HEK293T (cell line): ENCODE results near the gene EVC2.

Experiments
- CTCF ChIA-PET: fragments of 350-600 bp; formaldehyde crosslinking; extraction: SDS; loops from one replicate; lab custom pipeline; 2021; ENCODE audit warnings: antibody characterized with exemption, inconsistent platforms; lab: Yijun Ruan, JAX
- POLR2A ChIA-PET: fragments of 350-600 bp; formaldehyde crosslinking; extraction: SDS; loops from one replicate; lab custom pipeline; 2020; ENCODE audit warnings: antibody characterized with exemption, inconsistent platforms; lab: Yijun Ruan, JAX
- DNase-seq: peaks from one replicate; pipeline ENCODE4 v3.0.0; 2012; ENCODE audit warnings: mixed read lengths; ENCODE audit errors: extremely low spot score
- ARNT ChIP-seq: fragments of 450-650 bp; IDR thresholded peaks from 2 replicates; pipeline ENCODE4 v1.6.1; 2017; ENCODE audit warnings: mild to moderate bottlenecking
- BHLHE40 ChIP-seq: fragments of 450-650 bp; IDR thresholded peaks from 2 replicates; pipeline ENCODE4 v1.6.1; 2016; ENCODE audit warnings: mild to moderate bottlenecking, moderate library complexity, borderline replicate concordance
- CTBP1 ChIP-seq: fragments of 450-650 bp; IDR thresholded peaks from 2 replicates; pipeline ENCODE4 v1.6.1; 2016; ENCODE audit warnings: borderline replicate concordance
- ELF4 ChIP-seq: fragments of 450-650 bp; IDR thresholded peaks from 2 replicates; pipeline ENCODE4 v1.6.1; 2017; ENCODE audit warnings: antibody characterized with exemption
- FOXA1 ChIP-seq: fragments of 450-650 bp; IDR thresholded peaks from 2 replicates; pipeline ENCODE4 v1.6.1; 2016; ENCODE audit warnings: mild to moderate bottlenecking
- FOXK2 ChIP-seq: fragments of 450-650 bp; IDR thresholded peaks from 2 replicates; pipeline ENCODE4 v1.6.1; 2016; ENCODE audit warnings: mild to moderate bottlenecking
- FOXM1 ChIP-seq: fragments of 450-650 bp; IDR thresholded peaks from 2 replicates; pipeline ENCODE4 v1.6.1; 2017; ENCODE audit warnings: mild to moderate bottlenecking, borderline replicate concordance
- HDGF ChIP-seq: fragments of 450-650 bp; IDR thresholded peaks from 2 replicates; pipeline ENCODE4 v1.6.1; 2017; ENCODE audit warnings: antibody characterized with exemption, borderline replicate concordance
- L3MBTL2 ChIP-seq: fragments of 450-650 bp; conservative IDR thresholded peaks from 2 replicates; pipeline ENCODE4 v1.6.1; 2016; ENCODE audit warnings: mild to moderate bottlenecking
- LEF1 ChIP-seq: fragments of 450-650 bp; IDR thresholded peaks from 2 replicates; pipeline ENCODE4 v1.6.1; 2017; ENCODE audit warnings: mild to moderate bottlenecking, borderline replicate concordance
- NFRKB ChIP-seq: fragments of 450-650 bp; IDR thresholded peaks from 2 replicates; pipeline ENCODE4 v1.6.1; 2016; ENCODE audit warnings: mild to moderate bottlenecking, moderate library complexity
- PKNOX1 ChIP-seq: fragments of 450-650 bp; IDR thresholded peaks from 2 replicates; pipeline ENCODE4 v1.6.1; 2016
- SP1 ChIP-seq: fragments of 450-650 bp; IDR thresholded peaks from 2 replicates; pipeline ENCODE4 v1.6.1; 2017
- SUZ12 ChIP-seq: fragments of 450-650 bp; IDR thresholded peaks from 2 replicates; pipeline ENCODE4 v1.6.1; 2016; ENCODE audit warnings: mild to moderate bottlenecking
- TARDBP ChIP-seq: fragments of 450-650 bp; IDR thresholded peaks from 2 replicates; pipeline ENCODE4 v1.6.1; 2016
- ZNF384 ChIP-seq: fragments of 450-650 bp; IDR thresholded peaks from 2 replicates; pipeline ENCODE4 v1.6.1; 2016

EVC2 gene

GRCh38 chr4:5573965-5574364 is 134.4 kb downstream of the EVC2 start:
- DNase-seq: no peak
- ChIA-PET CTCF (no interaction called here), POLR2A (no interaction called here)
- TF ChIP-seq NFRKB (no peak), TARDBP (no peak), ARNT (no peak), ZNF384 (no peak), FOXK2 (no peak), FOXA1 (no peak), SP1 (no peak)

GRCh38 chr4:5572751-5573150 is 135.6 kb downstream of the EVC2 start:
- TF ChIP-seq NFRKB: no peak
- TF ChIP-seq LEF1: no peak
- no peak for TF ChIP-seq BHLHE40
- no peak for TF ChIP-seq TARDBP
- TF ChIP-seq ELF4: no peak
- TF ChIP-seq L3MBTL2: no peak
- CTCF ChIA-PET: no interaction called here
- POLR2A ChIA-PET: no interaction called here
- DNase-seq: no peak

- no peak for DNase-seq
- POLR2A ChIA-PET: no interaction called here
- CTCF ChIA-PET: no interaction called here
- TF ChIP-seq TARDBP: no peak
- TF ChIP-seq FOXK2: no peak
- no peak for TF ChIP-seq LEF1
- no peak for TF ChIP-seq NFRKB
- TF ChIP-seq SUZ12: no peak
- no peak for TF ChIP-seq HDGF
Measured at GRCh38 chr4:5572114-5572513, 136.2 kb downstream of the EVC2 start.

- DNase-seq: no peak
- ChIA-PET POLR2A (no interaction called here), CTCF (no interaction called here)
- TF ChIP-seq L3MBTL2 (no peak), LEF1 (no peak), NFRKB (no peak), SUZ12 (no peak), BHLHE40 (no peak)
Measured at GRCh38 chr4:5571646-5572045, 136.7 kb downstream of the EVC2 start.

GRCh38 chr4:5569451-5569850 is 138.9 kb downstream of the EVC2 start:
- POLR2A ChIA-PET: no interaction called here
- CTCF ChIA-PET: no interaction called here
- TF ChIP-seq L3MBTL2 (no peak), CTBP1 (no peak), FOXM1 (no peak)
- no peak for DNase-seq

GRCh38 chr4:5568931-5569330 is 139.4 kb downstream of the EVC2 start:
- CTCF ChIA-PET: no interaction called here
- POLR2A ChIA-PET: no interaction called here
- TF ChIP-seq FOXA1 (no peak), NFRKB (no peak), CTBP1 (no peak), ARNT (no peak), SUZ12 (no peak), PKNOX1 (no peak), FOXM1 (no peak), L3MBTL2 (no peak), ZNF384 (no peak), BHLHE40 (no peak), LEF1 (no peak), FOXK2 (no peak)
- DNase-seq: no peak

GRCh38 chr4:5568336-5568735 is 140.0 kb downstream of the EVC2 start:
- CTCF ChIA-PET: no interaction called here
- POLR2A ChIA-PET: no interaction called here
- no peak for DNase-seq
- no peak for TF ChIP-seq SUZ12
- TF ChIP-seq FOXM1: no peak
- TF ChIP-seq ZNF384: no peak
- no peak for TF ChIP-seq FOXK2
- no peak for TF ChIP-seq L3MBTL2
- TF ChIP-seq NFRKB: no peak
- TF ChIP-seq ELF4: no peak
- TF ChIP-seq LEF1: no peak
- no peak for TF ChIP-seq TARDBP
- no peak for TF ChIP-seq HDGF
- TF ChIP-seq CTBP1: no peak
- TF ChIP-seq PKNOX1: no peak
- no peak for TF ChIP-seq ARNT
- TF ChIP-seq BHLHE40: no peak
- TF ChIP-seq SP1: no peak
- no peak for TF ChIP-seq FOXA1

GRCh38 chr4:5566991-5567390 is 141.4 kb downstream of the EVC2 start:
- CTCF ChIA-PET: no interaction called here
- DNase-seq: no peak
- POLR2A ChIA-PET: no interaction called here
- TF ChIP-seq ELF4: no peak
- no peak for TF ChIP-seq L3MBTL2
- TF ChIP-seq BHLHE40: no peak
- TF ChIP-seq ARNT: no peak
- no peak for TF ChIP-seq FOXA1
- no peak for TF ChIP-seq CTBP1
- TF ChIP-seq PKNOX1: no peak
- TF ChIP-seq SP1: no peak
- TF ChIP-seq FOXM1: no peak
- TF ChIP-seq LEF1: no peak
- no peak for TF ChIP-seq HDGF
- no peak for TF ChIP-seq SUZ12
- TF ChIP-seq ZNF384: no peak
- no peak for TF ChIP-seq NFRKB
- TF ChIP-seq FOXK2: no peak
